COR-L47 (cell line): ENCODE data around the gene USH2A.

Experiments used
- DNase-seq: peaks from one replicate; lab custom pipeline; 2025; lab: John Stamatoyannopoulos, UW

Gene USH2A

DNA sequence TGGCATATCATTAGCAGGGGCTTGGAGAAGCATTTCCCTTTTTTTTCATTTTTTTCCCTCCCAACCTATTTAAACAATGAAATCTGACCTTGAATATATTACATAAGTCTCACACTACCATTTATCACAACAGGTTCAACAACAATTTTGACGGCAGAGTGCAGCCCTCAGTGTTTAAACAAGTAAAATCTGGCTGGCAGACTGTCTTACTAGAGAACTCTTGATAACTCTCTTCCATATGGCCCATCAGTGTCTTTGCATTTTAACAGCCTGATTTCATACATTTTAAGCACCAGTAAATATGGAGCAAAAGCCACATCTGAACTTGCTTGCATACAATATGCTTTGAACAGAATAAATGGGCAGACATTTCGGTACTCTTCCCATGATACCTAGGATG is 643.1 kb downstream of the USH2A start:
- DNase-seq = no peak

DNA sequence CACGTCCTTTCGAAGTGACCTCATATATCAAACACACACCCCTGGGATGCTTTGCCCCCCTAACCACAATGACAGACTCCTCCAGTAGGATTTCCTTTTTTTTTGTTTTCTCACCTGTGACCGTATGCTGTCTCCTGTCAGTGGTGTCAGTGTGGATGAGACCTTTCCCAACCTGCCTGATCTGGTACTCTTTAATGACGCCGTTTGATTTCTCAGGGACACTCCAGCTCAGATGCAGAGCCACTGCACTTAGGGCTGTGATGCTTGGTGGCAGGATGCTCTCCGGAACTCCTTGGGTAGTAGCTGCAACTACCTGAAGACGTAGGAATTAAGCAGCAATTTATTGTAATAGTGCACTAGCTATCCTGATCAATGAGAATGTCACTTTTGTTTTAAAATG is 643.5 kb downstream of the USH2A start:
- no peak for DNase-seq

DNA sequence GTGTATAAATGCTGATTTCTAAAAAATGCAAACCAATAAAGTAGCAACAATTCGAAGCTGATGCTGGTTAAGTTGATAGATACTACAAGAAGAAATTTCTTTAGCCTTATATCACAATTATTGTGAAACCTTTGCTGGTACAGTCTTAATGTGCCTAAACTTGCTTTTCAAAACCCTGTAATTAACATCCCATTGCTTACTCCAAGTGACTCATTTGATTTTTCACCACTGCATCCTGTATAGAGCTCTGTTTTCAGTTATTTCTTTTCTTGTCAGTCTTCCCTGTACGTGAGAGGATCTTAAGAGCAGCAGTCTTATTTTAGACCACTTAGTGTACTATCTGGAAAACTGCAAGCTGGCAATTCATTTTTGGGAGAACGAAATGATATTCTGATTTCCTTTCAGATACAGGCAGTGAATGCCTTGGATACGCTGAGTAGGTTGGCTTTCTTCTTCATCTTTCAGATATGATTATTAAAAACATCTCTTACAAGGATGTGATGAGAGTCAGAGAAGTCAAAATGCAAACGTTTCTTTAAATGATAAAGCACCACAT is 645.8 kb downstream of the USH2A start:
- no peak for DNase-seq

DNA sequence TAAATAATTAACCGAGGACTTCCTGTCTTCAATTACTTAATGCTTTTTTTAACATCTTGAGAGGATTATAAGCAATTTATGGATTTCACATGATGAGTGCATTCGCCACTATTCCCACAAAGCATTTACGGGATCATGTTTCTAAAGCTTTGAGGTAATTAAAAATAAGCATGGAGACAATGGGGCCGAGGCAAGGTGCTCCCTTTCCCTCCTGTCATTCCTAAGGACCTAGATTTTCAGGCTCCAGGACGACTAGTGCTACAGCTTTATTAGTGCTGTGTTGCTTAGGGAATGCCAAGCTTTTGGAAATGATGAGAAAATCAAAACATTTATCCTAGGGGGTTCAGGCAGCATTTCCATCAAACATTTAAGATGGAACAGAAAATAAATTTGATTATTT is 646.9 kb downstream of the USH2A start:
- no peak for DNase-seq

DNA sequence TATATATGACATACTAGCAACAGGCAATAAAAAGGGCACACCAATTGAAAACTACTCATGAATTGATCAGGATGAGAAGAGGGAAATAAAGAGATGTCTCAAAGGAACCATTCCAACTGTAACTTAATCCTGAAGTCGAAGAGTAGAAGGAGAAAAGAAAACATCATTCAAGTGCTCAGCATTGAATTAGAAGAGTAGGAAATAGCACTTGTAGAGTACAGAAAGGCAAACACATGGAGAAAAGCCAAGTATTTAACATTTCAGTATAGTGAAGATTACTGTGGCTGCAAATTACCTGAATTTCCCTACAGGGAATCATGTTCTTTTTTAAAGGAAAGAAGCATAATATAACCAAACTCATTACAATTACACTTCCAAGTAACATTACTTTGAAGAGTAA is 651.1 kb downstream of the USH2A start:
- DNase-seq = no peak

DNA sequence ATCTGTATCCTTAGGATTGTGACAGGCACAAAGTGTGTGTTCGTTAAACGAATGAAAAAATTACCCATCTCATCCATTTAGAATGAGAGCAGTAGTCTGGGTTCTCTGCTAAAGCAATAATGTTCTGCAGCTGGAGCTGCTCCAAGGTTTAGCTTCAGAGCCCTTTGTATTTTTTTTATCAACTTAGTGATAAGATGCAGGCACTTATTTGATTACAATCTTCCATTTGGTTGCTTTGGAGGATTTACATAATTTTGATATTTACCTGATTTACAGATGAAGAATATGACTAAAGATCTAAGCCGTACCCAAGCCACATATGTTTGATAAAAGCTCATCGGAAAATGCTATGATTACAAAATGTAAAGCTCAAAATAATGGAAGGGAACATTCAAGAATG is 654.9 kb downstream of the USH2A start:
- no peak for DNase-seq

DNA sequence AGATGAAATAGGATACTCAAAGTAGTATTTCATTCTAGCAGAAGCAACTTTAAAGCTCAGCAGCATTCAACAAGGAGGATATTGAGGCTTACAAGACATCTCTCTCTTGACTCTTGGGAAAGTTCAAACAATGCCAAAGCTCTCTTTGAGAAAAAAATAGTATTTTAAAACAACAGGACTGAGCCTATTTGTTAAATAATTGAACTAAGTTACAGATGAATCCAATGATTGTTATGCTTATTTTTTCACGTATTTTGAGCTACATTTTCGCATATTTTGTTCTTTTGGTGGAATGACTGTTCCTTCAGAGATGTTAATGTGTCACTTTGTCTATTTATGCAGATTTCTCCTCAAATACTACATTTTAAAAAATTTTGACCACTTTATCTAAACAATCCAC is 655.5 kb downstream of the USH2A start:
- no peak for DNase-seq

DNA sequence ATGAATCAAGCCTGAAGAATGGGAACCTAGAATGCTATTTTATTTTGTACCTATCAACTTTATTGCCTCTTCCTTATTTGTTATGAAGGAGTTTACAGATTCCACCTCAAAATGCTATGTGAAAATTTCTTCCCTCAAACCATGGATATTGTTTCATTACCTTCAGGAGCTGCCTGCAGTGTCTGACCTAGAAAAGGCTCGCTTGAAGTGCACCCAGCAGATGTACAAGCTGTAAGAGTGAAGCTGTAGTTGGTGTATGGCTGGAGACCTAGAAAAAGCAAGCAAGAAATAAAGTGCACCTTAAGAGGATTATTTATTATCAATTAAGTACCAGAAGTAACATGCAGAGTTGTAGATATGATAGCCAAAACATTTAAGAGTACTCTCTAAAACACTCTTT is 656.7 kb downstream of the USH2A start:
- no peak for DNase-seq

DNA sequence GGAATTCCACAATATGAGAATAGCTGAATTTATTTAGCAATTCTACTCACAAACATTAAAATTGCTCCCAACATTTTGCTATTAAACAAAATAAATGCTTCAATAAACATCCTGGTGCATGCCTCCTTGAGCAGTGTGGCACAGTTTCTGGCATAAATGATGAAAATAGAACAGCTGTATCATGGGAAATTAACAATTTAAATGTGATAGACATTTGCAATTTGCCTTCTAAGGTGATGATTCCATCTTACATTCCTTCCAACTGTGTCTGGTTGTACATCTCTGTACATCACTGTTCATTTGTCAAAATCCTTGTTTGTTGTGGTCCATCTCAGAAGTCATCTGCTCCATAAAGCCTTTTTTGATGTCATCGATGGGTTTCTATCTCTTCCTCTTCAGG is 657.4 kb downstream of the USH2A start:
- no peak for DNase-seq

DNA sequence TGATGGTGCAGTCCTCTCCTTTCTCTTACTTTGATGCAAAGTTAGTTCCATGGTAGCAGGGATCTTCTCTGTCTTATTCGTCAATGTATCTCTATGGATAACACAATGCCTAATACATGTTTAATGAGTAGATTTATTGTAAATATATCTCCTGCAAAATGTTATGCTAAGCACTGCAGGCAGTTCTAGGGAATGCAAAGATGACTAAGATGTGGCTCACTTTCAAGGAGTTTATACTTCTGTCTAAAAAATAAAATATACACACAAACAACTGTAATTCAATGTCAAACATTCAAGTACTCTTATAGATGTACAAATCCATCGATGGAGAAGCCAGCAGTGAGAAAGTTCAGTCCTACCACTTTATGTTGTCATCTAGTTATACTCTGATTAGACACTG is 661.8 kb downstream of the USH2A start:
- no peak for DNase-seq

DNA sequence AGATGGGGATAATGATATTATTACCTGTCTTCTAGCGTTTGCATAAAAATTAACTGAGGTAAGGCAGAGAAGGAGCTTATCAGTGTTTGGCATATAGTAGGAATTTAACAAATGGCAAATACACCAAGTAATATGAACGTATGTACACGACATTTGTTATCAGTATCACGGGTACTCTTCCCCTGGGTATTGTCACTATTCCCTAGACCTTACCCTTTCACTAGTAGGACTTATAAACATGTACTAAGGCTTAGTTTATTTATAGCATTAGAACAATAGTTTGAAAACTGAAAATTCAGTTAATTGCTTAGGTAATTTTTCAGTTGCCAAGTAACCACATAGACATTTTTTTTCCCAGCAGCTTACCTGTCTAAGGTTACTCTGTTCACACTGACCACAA is 669.1 kb downstream of the USH2A start:
- DNase-seq = peak; percentile 69

DNA sequence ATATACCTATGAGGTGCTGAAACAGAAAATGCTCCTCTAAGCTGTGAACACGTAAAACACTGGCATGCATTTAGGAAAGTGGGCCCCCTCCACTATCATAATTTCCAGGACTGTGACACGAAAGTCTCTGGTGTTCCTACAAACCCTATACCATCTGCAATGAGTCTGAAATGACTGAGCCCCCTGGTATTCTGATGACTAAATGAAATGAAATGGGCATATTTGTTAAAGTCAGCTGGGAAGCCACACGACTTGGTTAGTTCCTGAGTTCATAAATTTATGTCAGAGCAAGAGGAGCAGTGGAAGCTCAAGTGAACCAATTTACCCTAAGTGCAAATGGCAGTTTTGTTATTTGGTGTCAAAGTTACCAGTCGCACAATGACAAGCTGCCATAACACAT is 673.8 kb downstream of the USH2A start:
- DNase-seq = no peak

DNA sequence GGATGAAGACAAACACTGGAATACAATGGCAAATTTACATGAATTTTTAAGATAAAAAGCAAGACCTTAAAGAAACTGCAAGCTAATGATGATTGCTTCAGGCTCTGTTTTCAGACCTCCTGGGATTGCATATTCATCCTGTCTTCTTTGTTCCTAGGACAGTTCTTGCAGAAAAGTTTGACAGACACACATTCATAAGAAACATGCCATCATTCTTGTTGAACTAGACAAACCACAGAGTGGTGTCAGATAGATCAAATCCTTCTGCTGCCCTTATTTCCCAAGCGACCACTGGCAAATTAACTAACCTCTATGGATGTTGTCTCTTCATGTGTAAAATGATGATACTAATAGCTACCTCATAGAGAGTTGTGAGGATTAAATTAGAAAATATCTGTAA is 674.8 kb downstream of the USH2A start:
- DNase-seq = no peak

DNA sequence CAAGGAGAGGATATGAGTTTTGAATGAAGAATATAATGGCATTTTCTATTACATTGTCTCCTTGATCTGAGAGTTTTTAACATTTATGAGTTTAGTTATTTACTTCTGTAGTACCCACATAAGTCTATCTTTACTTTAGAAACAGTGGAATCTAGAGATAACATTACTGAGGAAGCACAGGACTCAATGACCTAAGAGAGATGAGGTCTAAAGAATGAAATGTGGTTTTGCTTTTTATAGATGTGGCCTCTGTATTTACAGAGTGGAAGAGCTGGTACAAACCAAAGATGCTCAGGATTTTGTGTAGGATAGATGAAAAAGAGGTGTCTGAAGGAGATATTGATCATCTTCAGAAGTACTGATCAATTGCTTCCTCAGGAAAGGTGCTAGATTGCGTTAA is 678.8 kb downstream of the USH2A start:
- DNase-seq = no peak

DNA sequence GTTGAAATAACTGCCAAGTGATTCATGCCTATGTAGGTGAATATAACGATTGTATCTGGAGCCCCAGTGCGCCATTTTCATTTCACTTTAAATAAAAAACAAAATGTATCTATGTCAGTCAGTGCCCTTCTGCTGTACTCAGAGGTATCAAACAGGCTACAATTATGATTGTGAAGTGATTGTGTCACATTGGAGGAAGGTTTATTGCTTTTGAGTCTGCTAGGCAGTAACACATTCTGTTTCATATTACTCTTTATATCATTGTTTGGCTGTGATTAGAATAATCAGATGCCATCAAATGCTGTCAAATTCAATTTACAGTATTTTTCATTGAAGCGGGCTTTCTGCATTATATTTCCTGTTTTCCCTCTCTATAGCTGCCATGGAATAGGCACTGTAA is 684.2 kb downstream of the USH2A start:
- no peak for DNase-seq

DNA sequence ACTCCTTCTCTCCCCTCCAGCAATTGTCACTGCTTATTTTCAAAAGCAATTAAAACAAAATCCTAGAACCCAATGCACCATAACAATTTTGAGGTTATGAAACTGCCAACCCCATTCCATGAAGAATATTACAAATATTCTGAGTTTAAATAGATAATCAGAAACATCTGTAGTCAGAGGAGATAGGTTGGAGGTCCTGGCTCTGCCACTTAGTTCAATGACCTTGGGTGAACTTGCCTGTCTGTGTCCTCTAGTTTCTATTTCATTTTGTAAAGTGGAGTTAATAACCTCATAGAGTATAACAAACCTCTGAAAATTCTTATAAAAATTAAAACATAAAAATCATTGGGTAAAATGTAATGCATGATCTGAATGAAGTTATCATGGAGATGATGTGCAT is 691.5 kb downstream of the USH2A start:
- DNase-seq = no peak

DNA sequence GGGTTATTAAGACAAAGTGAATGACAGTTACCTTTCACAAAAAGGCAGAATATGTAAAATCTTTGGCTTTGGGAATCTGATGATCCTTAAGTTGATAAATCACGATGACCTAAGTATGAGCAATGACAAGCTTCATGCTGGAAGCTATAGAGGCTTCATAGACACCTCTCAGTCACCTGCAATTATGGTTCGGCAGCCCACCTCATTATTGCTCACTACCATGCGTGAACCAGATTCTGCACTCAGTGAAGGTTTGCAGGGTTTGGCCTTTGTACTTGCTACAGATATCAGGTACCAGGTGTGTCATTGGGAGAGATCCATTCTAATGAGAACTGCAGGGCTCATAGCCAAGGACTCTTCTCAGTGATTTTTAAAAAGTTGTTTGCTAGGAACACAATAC is 692.6 kb downstream of the USH2A start:
- no peak for DNase-seq

DNA sequence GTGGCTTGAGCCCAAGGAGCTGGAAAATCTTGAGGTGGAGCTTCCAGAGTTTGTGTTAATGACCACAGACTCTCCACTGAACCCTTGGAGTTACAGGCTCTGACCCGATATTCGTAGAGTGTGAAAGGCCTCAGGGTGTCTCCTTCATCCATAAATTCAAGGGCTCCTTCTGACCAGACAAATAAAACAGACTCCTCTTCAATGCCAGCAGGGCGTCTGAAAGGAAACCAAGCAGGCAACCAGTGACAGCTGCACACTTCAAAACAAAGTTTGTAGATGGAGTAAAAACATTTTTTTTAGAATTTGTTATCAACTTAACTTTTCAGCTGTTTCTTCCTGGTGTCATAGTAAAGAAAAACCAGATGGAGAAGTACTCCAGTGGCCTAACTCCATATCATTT is 695.1 kb downstream of the USH2A start:
- no peak for DNase-seq

DNA sequence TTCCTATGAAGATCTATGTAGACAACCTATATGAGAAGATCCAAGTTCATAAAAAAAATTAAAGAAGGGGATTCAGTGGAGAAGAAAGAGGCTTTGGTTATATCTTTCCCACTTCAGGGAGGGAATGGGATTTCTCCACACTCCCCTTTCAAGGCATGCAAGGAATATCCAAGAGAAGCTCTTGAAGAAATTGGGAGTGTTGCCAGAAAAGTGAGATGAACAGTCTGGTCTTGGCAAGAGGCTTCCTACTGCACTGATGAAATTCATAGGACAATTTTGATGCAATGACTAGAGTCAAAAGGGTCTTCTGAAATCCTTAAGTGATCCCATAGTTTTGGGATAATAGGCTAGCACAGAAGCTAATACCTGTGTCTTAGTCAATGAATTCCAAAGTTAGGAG is 703.1 kb downstream of the USH2A start:
- no peak for DNase-seq

DNA sequence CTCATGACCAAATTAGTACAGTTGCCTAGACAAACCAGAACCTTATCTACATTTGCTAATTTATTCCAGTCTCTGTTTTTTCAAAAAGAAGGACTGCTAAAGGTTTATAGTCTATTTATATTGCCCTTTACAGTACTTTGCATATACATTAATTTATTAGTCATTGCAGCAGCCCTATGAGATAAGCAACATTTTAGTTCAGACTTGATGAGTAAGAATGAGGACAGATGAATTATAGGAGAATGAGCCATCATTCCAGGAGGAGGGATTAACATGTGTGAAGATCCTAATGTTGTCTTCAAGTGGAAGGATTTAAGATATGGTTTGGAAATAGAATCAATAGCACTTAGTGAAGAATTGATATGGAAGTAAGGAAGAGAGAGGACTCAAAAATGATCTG is 703.7 kb downstream of the USH2A start:
- DNase-seq = no peak

DNA sequence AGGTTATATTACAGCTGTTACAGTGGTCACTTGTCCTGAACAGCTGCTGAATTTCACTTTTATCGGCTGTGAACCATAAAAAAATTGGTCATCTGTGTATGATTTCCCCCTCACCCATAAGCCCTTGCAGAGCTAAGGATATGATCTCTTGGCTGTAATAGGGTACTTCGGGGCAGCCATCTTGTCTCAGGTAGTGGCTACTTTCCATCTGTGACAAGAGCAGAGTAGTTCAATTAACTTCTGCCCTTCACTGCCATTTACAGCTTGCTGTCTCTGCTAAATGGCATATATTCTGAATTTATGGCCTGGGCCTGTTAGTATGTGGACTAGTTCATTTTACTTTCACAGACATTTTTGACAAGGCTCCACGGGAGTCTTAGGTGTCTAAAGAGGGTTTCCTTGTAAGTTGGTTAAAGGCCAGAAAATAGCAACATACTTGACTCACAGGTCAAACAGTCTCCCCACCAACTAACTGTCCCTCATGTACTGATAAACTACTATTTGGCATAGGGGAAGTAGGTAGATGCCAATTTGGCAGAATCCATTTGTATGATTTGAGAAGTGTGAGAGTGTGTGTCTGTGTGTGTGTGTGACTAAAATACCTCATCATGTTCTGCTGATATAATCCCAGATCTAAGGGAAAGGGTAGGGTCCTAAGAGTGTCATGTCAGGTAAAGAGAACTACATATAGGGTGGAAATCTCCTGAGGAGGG is 704.5 kb downstream of the USH2A start:
- no peak for DNase-seq

DNA sequence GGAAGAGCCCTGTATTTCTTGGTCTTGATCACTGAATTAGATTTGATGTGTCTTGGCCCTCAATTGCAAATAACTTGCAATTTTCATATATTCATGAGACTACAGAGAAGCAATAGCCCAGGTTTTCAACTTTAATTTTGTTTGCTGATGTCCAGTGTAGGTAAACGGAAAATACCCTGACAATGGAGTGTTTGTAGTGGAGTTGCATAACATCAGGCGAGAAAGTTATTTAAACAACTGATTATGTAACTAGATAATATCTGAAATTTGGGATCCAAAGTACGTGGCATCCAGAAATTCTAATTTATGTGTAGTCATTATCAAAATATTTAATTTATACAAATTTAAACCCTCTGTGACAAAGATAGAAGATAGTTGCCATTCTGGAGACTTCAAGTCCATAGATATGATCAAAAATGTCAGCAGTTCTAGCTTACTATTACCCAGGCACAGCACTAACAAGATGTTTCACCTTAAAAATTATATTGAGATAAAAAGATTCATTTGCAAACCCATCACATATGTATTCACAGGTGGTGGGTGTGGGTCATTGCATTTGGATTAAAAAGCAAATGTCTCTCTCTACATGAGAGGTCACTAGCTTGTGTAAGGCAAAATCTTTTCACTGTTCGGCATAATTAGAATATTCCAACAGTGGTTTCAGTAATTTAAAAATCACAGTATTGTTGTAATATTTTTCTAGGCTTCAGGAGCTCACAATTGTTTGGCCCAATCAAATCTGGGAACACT is 705.4 kb downstream of the USH2A start:
- DNase-seq = no peak

DNA sequence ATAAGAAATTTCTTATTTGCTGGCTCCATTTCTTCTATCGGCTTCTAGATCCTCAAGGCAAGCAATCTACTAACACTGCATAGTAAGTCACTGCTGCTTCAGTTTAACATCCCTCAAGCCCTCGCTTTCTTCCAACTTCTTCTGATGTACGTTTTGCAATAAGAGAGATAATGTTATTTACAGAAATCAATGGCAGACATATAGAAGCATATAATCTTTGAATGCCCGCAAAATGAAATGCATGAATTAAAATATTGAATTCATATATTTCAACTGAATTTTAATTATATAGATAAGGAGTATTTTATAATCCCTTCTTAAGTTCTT is 712.4 kb downstream of the USH2A start:
- DNase-seq = no peak
